Uterus (tissue), 2 donors: ENCODE measurements around the gene LRP1B.

Experiments used
- CTCF ChIP-seq, 4 experiments: fragments of 200-600 bp in 2 of 4; fragments of 450-650 bp in 2 of 4; sonication (generic) in 2 of 4; IDR thresholded peaks; one replicate each; pipeline ENCODE4 v1.5.1; 2016 to 2019; ENCODE audit warnings: antibody characterized with exemption in 4 of 4, mild to moderate bottlenecking in 2 of 4, moderate library complexity in 1 of 4
- POLR2A ChIP-seq, 2 donors: fragments of 450-650 bp; IDR thresholded peaks; one replicate each; pipeline ENCODE4 v1.6.1; 2016; ENCODE audit warnings: antibody characterized with exemption in 2 of 2, mild to moderate bottlenecking in 1 of 2, moderate library complexity in 1 of 2

GRCh38 chr2:141714496-141714895 lies 416.3 kb downstream of the LRP1B start:
- no peak for TF ChIP-seq CTCF (IDR thresholded peaks at IDR 0.05)
- TF ChIP-seq POLR2A (IDR thresholded peaks at IDR 0.05), result no peak
